Psoas muscle (tissue), 8 donors: ENCODE results near the gene CACTIN. TPM values are rescaled to one million over a fixed set of nuclear protein-coding genes. Genes with fewer than 3 reads are reported as not detected.
A peak's percentile ranks its signal among the peaks of the same experiment; 100 is the strongest.

Experiments
- ATAC-seq, 4 donors: fragments of 200-7000 bp; cut with Tn5 transposase; one replicate each; pipeline ENCODE4 v1.9.1; 2020; ENCODE audit warnings: moderate library complexity in 3 of 4, mild to moderate bottlenecking in 2 of 4
- DNase-seq, 2 donors: peaks; one replicate each; pipeline ENCODE4 v3.0.0-alpha.2; 2020
- H3K27ac ChIP-seq: fragments of 200-600 bp; one replicate; pipeline ENCODE4 v1.8.0; 2022
- H3K27me3 ChIP-seq, 3 donors: fragments of 200-600 bp in 1 of 3; one replicate each; pipeline versions ENCODE4 v1.6.1 to v1.8.0; 2013 to 2022; ENCODE audit warnings: low read length in 2 of 3, mild to moderate bottlenecking in 2 of 3, moderate library complexity in 1 of 3; ENCODE audit not compliant: insufficient read depth in 3 of 3
- H3K36me3 ChIP-seq, 2 donors: fragments of 200-600 bp in 1 of 2; one replicate each; pipeline versions ENCODE4 v1.6.1 to v1.8.0; 2013 to 2022; ENCODE audit warnings: low read depth in 1 of 2, mild to moderate bottlenecking in 1 of 2, moderate library complexity in 1 of 2; ENCODE audit not compliant: insufficient read depth in 1 of 2
- H3K4me1 ChIP-seq: fragments of 200-600 bp; one replicate; pipeline ENCODE4 v1.8.0; 2022
- H3K4me3 ChIP-seq: fragments of 200-600 bp; one replicate; pipeline ENCODE4 v1.8.0; 2022; ENCODE audit warnings: mild to moderate bottlenecking
- H3K9me3 ChIP-seq: fragments of 200-600 bp; one replicate; pipeline ENCODE4 v1.8.0; 2022
- CTCF ChIP-seq: fragments of 200-600 bp; IDR thresholded peaks from one replicate; pipeline ENCODE4 v1.8.0; 2022; ENCODE audit warnings: antibody characterized with exemption
- WGBS, 3 donors: extraction: QIAGEN DNeasy Blood & Tissue Kit; methylation state at CpG; one replicate each; pipeline versions ENCODE4 v1.1.6 to v1.1.7; 2013; 5-methylcytosine and 5-hydroxymethylcytosine counted together
- intact Hi-C, 2 donors: fragments of 100-400 bp; cut with DNase I; formaldehyde crosslinking; loops; one replicate each; pipeline versions ENCODE4 v1.11.0 to v1.14.2; 2022
- polyA plus RNA-seq, 3 donors: library from polyadenylated mRNA; stranded (reverse); fragments of 200-250 nt; gene quantifications; one replicate each; pipeline ENCODE4 v1.2.3, GENCODE V29; 2013
- total RNA-seq, 4 donors: library from RNA; stranded (reverse); fragmentation: NEBNext Ultra II Directional in 2 of 4; extraction: Animal tissue kit (Norgen Biotek cat#: 25700) in 2 of 4; gene quantifications; one replicate each; pipeline versions ENCODE4 v1.2.1 to v1.2.4, GENCODE V29; 2021 to 2023
- donor health status: healthy with polysubstance abuse.
- donor health status: DM: no; HTN: no; CAD: no; lungs with moderate emphysema.
- donor health status: Bipolar disorder and iron deficiency.
- donor health status: healthy.
- donor health status: DM: yes; HTN: yes; CAD: no.
- donor health status: DM: no; HTN: no; CAD: no.
- donor health status: DM: no; HTN: no; CAD: no.
- donor health status: DM: yes; HTN: yes; CAD: no.

The CACTIN gene
- total and polyA plus RNA-seq, 7 donors: 11.8 to 21.4 (median 16.3) TPM

- intact Hi-C loops: loop anchor here in 1 of 2 donors (10.0 kb wide), 1 partner anchor 306 kb away; no protein-coding TSS in a partner anchor
- Histone ChIP-seq H3K9me3 (no peaks in the 10 kb centered on the region), H3K4me1 (peaks cover 5% of the 10 kb centered on the region), H3K4me3 (no peak overlapping the region), H3K36me3 (peaks cover 0 to 39% of the 10 kb centered on the region in 2 donors), H3K27ac (no peak overlapping the region), H3K27me3 (peaks cover 0 to 16% (median 4%) of the 10 kb centered on the region in 3 donors)
- no peak for DNase-seq
- no peak for TF ChIP-seq CTCF
- no peak for ATAC-seq
- 83 to 86% (median 84%) methylated on average over 38 to 41 of the region's 41 CpGs for WGBS, 3 donors
Observed at GRCh38 chr19:3610745-3611717, 15.6 kb downstream of the CACTIN start.

GRCh38 chr19:3609779-3610719 is 16.5 kb downstream of the CACTIN start:
- H3K36me3 ChIP-seq: peaks cover 0 to 35% of the 10 kb centered on the region in 2 donors
- no peak for TF ChIP-seq CTCF
- WGBS, 3 donors: 64 to 71% (median 65%) methylated on average over 24 of the region's 24 CpGs
- H3K4me3 ChIP-seq: no peak overlapping the region
- H3K9me3 ChIP-seq: no peaks in the 10 kb centered on the region
- DNase-seq: no peak
- peaks cover 0 to 26% (median 4%) of the 10 kb centered on the region in 3 donors for H3K27me3 ChIP-seq
- peaks cover 5% of the 10 kb centered on the region for H3K4me1 ChIP-seq
- ATAC-seq: no peak
- intact Hi-C loops: loop anchor here in 1 of 2 donors (10.0 kb wide), 1 partner anchor 305 kb away; no protein-coding TSS in a partner anchor
- no peak overlapping the region for H3K27ac ChIP-seq

- H3K27ac ChIP-seq: no peak overlapping the region
- H3K4me1 ChIP-seq: peaks cover 5% of the 10 kb centered on the region
- no peak for TF ChIP-seq CTCF
Observed at GRCh38 chr19:3608750-3609322, 17.8 kb downstream of the CACTIN start.

GRCh38 chr19:3608079-3608641 is 18.4 kb downstream of the CACTIN start:
- H3K27me3 ChIP-seq: peaks cover 0 to 39% (median 9%) of the 10 kb centered on the region in 3 donors
- H3K4me1 ChIP-seq: peaks cover 5% of the 10 kb centered on the region
- peak overlapping the region; percentile 54 for H3K27ac ChIP-seq
- peaks cover 0 to 24% of the 10 kb centered on the region in 2 donors for H3K36me3 ChIP-seq
- ATAC-seq (no peak), DNase-seq (peak in 1 of 2 donors; percentile 15)
- no peaks in the 10 kb centered on the region for H3K9me3 ChIP-seq
- WGBS, 3 donors: 56 to 69% (median 64%) methylated on average over 3 of the region's 3 CpGs
- no peak for TF ChIP-seq CTCF
- no peak overlapping the region for H3K4me3 ChIP-seq
- intact Hi-C loops: no loop called here

More at GRCh38 chr19:3608750-3609322, 17.8 kb downstream of the CACTIN start:
- intact Hi-C loops: no loop called here
- peaks cover 0 to 34% (median 7%) of the 10 kb centered on the region in 3 donors for H3K27me3 ChIP-seq
- 35 to 49% (median 48%) methylated on average over 14 to 21 of the region's 21 CpGs for WGBS, 3 donors
- DNase-seq: peak in 1 of 2 donors; percentile 61
- no peaks in the 10 kb centered on the region for H3K9me3 ChIP-seq
- peaks cover 0 to 30% of the 10 kb centered on the region in 2 donors for H3K36me3 ChIP-seq
- ATAC-seq: peak; percentile 27 to 63 (median 34)
- no peak overlapping the region for H3K4me3 ChIP-seq
